GM12878 (cell line): ENCODE measurements around the gene ELAPOR1. TPM values are rescaled to one million over a fixed set of nuclear protein-coding genes. Genes with fewer than 3 reads are reported as not detected.

Experiments
- BCL11A ChIP-seq: IDR thresholded peaks from 2 replicates; pipeline ENCODE4 v1.6.1; 2011; ENCODE audit warnings: low read depth, low read length
- BRCA1 ChIP-seq: IDR thresholded peaks from 2 replicates; pipeline ENCODE4 v1.6.1; 2011; ENCODE audit warnings: low read depth, low read length, improper control_type of control experiment
- EED ChIP-seq: sonication (generic); IDR thresholded peaks from 2 replicates; pipeline ENCODE4 v1.6.1; 2016; ENCODE audit warnings: antibody characterized with exemption, low read depth
- IKZF2 ChIP-seq, 2 experiments: fragments of 450-650 bp; IDR thresholded peaks; 2 replicates each; pipeline ENCODE4 v1.6.1; 2017; ENCODE audit warnings: mild to moderate bottlenecking in 2 of 2, moderate library complexity in 2 of 2
- SREBF1 ChIP-seq: IDR thresholded peaks from 2 replicates; pipeline ENCODE4 v1.6.1; 2012; ENCODE audit warnings: mild to moderate bottlenecking, low read length
- SREBF2 ChIP-seq: IDR thresholded peaks from 2 replicates; pipeline ENCODE4 v1.6.1; 2012; ENCODE audit warnings: mild to moderate bottlenecking, low read length
- SRF ChIP-seq, 2 experiments: IDR thresholded peaks; 2 replicates each; pipeline ENCODE4 v1.6.1; 2011; ENCODE audit warnings: low read depth in 2 of 2, low read length in 2 of 2, mild to moderate bottlenecking in 1 of 2, moderate library complexity in 1 of 2
- SUPT20H ChIP-seq: IDR thresholded peaks from 2 replicates; pipeline ENCODE4 v1.6.1; 2011; ENCODE audit warnings: low read depth, mild to moderate bottlenecking, low read length, moderate library complexity, borderline replicate concordance; ENCODE audit not compliant: control insufficient read depth
- TCF7 ChIP-seq: IDR thresholded peaks from 2 replicates; pipeline ENCODE4 v1.6.1; 2014; ENCODE audit warnings: antibody characterized with exemption, borderline replicate concordance
- ZNF384 ChIP-seq: IDR thresholded peaks from 2 replicates; pipeline ENCODE4 v1.6.1; 2012; ENCODE audit warnings: low read depth, mild to moderate bottlenecking, low read length, improper control_type of control experiment, borderline replicate concordance
- polyA plus RNA-seq, 11 experiments: library from polyadenylated mRNA; depleted of rRNA in 4 of 11; unstranded in 6 of 11; stranded (reverse) in 5 of 11; fragments of >200 nt; fragmentation: Nextera tagmentation in 4 of 11; fragmentation: Illumina TruSeq in 1 of 11; extraction: Ambion mirVana in 4 of 11; extraction: Trizol in 1 of 11; gene quantifications; 1 replicate in 1 of 11; 2 replicates in 10 of 11; pipeline versions ENCODE4 v1.2.1 to v1.2.3, GENCODE V29; 2011 to 2016; ENCODE audit warnings: inconsistent platforms in 2 of 11, missing spikeins in 2 of 11, low read depth in 1 of 11
- total RNA-seq, 4 experiments: library from RNA; depleted of rRNA in 3 of 4; stranded (reverse); fragments of >200 nt in 3 of 4; fragmentation: Illumina TruSeq in 1 of 4; extraction: Trizol in 1 of 4; gene quantifications; 2 replicates each; pipeline versions ENCODE4 v1.2.1 to v1.2.3, GENCODE V29; 2013 to 2021
- TF ChIP-seq, protein P1 (sequence below): IDR thresholded peaks from 2 replicates; pipeline ENCODE4 v1.6.1; 2012; ENCODE audit warnings: mild to moderate bottlenecking, low read depth, low read length
- TF ChIP-seq, protein P2 (sequence below): fragments of 450-650 bp; IDR thresholded peaks from 2 replicates; pipeline ENCODE4 v1.6.1; 2017; ENCODE audit warnings: mild to moderate bottlenecking, moderate library complexity
- TF ChIP-seq, protein P3 (sequence below): IDR thresholded peaks from 2 replicates; pipeline ENCODE4 v1.6.1; 2011; ENCODE audit warnings: low read depth, mild to moderate bottlenecking, low read length, moderate library complexity, borderline replicate concordance; ENCODE audit errors: extremely low read depth
- TF ChIP-seq, protein P4 (sequence below): fragments of 150-350 bp; IDR thresholded peaks from 2 replicates; pipeline ENCODE4 v1.6.1; 2014; ENCODE audit warnings: mild to moderate bottlenecking, low read depth, low read length
- TF ChIP-seq, protein P5 (sequence below): fragments of 450-650 bp; IDR thresholded peaks from 2 replicates; pipeline ENCODE4 v1.6.1; 2014; ENCODE audit warnings: mild to moderate bottlenecking
- TF ChIP-seq, protein P6 (sequence below): fragments of 450-650 bp; IDR thresholded peaks from 2 replicates; pipeline ENCODE4 v1.6.1; 2017; ENCODE audit warnings: low read depth, mild to moderate bottlenecking, moderate library complexity

The ELAPOR1 gene
- total and polyA plus RNA-seq, 10 of the 15 experiments (the other 5 are each of a cell fraction or from before 2014, with no cell fraction given): 0.04 to 2.1 (median 0.19) TPM; not detected in 2

DNA sequence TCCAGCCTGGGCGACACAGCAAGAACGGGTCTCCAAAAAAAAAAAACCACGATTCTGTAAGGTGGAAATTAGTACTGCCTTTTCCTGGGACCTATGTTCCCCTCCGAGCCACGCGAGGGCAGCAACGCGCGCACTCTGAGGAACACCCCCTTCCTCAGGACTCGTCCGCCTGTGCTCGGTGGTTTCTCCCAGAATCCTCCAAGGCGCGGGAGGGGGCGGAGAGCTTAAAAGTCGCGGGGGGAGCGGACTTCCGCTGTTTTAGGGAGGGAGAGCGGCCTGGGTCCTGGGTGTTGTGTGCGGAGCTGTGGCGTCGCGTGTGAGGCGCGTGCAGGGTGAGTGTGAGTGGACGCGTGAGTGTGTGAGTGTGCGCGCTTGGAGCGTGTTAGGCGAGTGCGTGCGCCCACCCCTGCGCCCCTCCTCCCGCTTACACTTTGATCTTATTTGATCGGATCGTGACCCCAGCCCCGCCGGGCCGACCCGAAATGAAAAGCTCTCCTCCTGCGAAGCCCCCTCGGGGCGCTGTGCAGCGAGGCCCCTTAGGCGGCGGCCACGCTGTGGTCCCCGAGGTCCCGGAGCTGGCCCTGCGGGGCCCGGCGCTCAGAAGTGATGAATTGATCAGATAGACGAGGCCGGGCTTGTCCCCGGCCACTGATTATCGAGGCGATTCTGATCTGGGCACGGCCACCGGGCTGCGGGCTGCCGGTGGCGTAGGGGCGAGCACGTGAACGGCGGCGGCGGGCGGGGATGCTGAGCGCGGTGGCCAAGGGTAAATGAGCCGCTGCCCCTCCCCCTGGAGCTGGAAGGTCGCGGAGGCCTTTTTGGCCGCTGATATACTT is 13.8 kb upstream of the ELAPOR1 start (continued):
- TF ChIP-seq SUPT20H (no peak), TCF7 (peak; percentile 74), SREBF2 (no peak), IKZF2 (IDR thresholded peaks at IDR 0.05) (peak; percentile 60 to 67; a peak in 2 of 4 replicates), BRCA1 (no peak), BCL11A (no peak), SREBF1 (no peak), ZNF384 (peak; percentile 83), EED (peak; percentile 58; the same call in 1 of the 2 replicates), SRF (IDR thresholded peaks at IDR 0.05; ENCODE audit: low read depth in 2 of 2, low read length in 2 of 2) (0 out of 4 replicates have a peak, but pooled peaks of 1 of the 2 experiments have one; percentile 16)
- TF ChIP-seq, protein P1, sequence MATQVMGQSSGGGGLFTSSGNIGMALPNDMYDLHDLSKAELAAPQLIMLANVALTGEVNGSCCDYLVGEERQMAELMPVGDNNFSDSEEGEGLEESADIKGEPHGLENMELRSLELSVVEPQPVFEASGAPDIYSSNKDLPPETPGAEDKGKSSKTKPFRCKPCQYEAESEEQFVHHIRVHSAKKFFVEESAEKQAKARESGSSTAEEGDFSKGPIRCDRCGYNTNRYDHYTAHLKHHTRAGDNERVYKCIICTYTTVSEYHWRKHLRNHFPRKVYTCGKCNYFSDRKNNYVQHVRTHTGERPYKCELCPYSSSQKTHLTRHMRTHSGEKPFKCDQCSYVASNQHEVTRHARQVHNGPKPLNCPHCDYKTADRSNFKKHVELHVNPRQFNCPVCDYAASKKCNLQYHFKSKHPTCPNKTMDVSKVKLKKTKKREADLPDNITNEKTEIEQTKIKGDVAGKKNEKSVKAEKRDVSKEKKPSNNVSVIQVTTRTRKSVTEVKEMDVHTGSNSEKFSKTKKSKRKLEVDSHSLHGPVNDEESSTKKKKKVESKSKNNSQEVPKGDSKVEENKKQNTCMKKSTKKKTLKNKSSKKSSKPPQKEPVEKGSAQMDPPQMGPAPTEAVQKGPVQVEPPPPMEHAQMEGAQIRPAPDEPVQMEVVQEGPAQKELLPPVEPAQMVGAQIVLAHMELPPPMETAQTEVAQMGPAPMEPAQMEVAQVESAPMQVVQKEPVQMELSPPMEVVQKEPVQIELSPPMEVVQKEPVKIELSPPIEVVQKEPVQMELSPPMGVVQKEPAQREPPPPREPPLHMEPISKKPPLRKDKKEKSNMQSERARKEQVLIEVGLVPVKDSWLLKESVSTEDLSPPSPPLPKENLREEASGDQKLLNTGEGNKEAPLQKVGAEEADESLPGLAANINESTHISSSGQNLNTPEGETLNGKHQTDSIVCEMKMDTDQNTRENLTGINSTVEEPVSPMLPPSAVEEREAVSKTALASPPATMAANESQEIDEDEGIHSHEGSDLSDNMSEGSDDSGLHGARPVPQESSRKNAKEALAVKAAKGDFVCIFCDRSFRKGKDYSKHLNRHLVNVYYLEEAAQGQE: peak; percentile 58; the same call in 1 of the 2 replicates
- TF ChIP-seq, protein P2, sequence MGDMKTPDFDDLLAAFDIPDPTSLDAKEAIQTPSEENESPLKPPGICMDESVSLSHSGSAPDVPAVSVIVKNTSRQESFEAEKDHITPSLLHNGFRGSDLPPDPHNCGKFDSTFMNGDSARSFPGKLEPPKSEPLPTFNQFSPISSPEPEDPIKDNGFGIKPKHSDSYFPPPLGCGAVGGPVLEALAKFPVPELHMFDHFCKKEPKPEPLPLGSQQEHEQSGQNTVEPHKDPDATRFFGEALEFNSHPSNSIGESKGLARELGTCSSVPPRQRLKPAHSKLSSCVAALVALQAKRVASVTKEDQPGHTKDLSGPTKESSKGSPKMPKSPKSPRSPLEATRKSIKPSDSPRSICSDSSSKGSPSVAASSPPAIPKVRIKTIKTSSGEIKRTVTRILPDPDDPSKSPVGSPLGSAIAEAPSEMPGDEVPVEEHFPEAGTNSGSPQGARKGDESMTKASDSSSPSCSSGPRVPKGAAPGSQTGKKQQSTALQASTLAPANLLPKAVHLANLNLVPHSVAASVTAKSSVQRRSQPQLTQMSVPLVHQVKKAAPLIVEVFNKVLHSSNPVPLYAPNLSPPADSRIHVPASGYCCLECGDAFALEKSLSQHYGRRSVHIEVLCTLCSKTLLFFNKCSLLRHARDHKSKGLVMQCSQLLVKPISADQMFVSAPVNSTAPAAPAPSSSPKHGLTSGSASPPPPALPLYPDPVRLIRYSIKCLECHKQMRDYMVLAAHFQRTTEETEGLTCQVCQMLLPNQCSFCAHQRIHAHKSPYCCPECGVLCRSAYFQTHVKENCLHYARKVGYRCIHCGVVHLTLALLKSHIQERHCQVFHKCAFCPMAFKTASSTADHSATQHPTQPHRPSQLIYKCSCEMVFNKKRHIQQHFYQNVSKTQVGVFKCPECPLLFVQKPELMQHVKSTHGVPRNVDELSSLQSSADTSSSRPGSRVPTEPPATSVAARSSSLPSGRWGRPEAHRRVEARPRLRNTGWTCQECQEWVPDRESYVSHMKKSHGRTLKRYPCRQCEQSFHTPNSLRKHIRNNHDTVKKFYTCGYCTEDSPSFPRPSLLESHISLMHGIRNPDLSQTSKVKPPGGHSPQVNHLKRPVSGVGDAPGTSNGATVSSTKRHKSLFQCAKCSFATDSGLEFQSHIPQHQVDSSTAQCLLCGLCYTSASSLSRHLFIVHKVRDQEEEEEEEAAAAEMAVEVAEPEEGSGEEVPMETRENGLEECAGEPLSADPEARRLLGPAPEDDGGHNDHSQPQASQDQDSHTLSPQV: no peak
- TF ChIP-seq, protein P3, sequence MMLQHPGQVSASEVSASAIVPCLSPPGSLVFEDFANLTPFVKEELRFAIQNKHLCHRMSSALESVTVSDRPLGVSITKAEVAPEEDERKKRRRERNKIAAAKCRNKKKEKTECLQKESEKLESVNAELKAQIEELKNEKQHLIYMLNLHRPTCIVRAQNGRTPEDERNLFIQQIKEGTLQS: no peak
- TF ChIP-seq, protein P4, sequence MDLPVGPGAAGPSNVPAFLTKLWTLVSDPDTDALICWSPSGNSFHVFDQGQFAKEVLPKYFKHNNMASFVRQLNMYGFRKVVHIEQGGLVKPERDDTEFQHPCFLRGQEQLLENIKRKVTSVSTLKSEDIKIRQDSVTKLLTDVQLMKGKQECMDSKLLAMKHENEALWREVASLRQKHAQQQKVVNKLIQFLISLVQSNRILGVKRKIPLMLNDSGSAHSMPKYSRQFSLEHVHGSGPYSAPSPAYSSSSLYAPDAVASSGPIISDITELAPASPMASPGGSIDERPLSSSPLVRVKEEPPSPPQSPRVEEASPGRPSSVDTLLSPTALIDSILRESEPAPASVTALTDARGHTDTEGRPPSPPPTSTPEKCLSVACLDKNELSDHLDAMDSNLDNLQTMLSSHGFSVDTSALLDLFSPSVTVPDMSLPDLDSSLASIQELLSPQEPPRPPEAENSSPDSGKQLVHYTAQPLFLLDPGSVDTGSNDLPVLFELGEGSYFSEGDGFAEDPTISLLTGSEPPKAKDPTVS: 0 out of 2 replicates have a peak, but pooled peaks have one; percentile 16
- TF ChIP-seq, protein P5, sequence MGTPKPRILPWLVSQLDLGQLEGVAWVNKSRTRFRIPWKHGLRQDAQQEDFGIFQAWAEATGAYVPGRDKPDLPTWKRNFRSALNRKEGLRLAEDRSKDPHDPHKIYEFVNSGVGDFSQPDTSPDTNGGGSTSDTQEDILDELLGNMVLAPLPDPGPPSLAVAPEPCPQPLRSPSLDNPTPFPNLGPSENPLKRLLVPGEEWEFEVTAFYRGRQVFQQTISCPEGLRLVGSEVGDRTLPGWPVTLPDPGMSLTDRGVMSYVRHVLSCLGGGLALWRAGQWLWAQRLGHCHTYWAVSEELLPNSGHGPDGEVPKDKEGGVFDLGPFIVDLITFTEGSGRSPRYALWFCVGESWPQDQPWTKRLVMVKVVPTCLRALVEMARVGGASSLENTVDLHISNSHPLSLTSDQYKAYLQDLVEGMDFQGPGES: no peak
- TF ChIP-seq, protein P6, sequence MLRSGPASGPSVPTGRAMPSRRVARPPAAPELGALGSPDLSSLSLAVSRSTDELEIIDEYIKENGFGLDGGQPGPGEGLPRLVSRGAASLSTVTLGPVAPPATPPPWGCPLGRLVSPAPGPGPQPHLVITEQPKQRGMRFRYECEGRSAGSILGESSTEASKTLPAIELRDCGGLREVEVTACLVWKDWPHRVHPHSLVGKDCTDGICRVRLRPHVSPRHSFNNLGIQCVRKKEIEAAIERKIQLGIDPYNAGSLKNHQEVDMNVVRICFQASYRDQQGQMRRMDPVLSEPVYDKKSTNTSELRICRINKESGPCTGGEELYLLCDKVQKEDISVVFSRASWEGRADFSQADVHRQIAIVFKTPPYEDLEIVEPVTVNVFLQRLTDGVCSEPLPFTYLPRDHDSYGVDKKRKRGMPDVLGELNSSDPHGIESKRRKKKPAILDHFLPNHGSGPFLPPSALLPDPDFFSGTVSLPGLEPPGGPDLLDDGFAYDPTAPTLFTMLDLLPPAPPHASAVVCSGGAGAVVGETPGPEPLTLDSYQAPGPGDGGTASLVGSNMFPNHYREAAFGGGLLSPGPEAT: peak; percentile 55
